HG03280 (cell line): ENCODE results near the gene NAA15.
"Not testable (repeated sequence)": the region's sequence is repeated elsewhere in the genome, so short reads cannot be mapped to it uniquely, and the experiment has no call there.

Source experiments
- ATAC-seq: cut with Tn5 transposase; IDR thresholded peaks from one replicate; pipeline ENCODE4 v1.9.1; 2021; ENCODE audit warnings: mild to moderate bottlenecking, moderate library complexity; ENCODE audit not compliant: unreplicated experiment

The NAA15 gene

GRCh38 chr4:139301113-139301820 lies at the start of gene NAA15:
NAA15 (plus strand) TSS chr4:139301505; CDS start chr4:139301778, 273 bp downstream.
- peak; percentile 81 for ATAC-seq

- ATAC-seq: no peak
Measured at GRCh38 chr4:139253046-139253445, 48.3 kb upstream of the NAA15 start.

DNA sequence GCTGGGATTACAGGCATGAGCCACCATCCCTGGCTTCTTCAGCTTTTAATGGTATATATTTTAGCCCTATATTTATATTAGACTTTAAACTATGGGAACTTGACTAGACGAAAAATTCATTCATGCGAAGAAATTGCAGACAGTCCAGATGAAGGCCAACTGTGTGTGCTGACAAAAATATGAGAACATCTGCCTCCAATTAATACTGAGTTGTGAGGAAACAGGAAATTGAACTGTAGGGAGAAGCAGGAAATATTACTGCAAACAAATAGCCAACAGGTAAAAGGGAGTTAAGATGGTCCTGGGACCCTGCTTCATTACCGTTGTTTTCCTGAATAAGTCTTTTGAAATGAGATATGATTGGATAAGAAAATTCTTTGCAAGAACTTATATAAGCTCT lies 47.6 kb upstream of the NAA15 start:
- ATAC-seq: no peak

GRCh38 chr4:139255581-139255980 lies 45.7 kb upstream of the NAA15 start:
- ATAC-seq: not testable (repeated sequence)

- ATAC-seq: no peak
Measured at GRCh38 chr4:139256349-139256748, 45.0 kb upstream of the NAA15 start.

GRCh38 chr4:139265654-139266053 lies 35.7 kb upstream of the NAA15 start:
- no peak for ATAC-seq

GRCh38 chr4:139266208-139266582 lies 35.1 kb upstream of the NAA15 start:
- peak; percentile 5 for ATAC-seq

DNA sequence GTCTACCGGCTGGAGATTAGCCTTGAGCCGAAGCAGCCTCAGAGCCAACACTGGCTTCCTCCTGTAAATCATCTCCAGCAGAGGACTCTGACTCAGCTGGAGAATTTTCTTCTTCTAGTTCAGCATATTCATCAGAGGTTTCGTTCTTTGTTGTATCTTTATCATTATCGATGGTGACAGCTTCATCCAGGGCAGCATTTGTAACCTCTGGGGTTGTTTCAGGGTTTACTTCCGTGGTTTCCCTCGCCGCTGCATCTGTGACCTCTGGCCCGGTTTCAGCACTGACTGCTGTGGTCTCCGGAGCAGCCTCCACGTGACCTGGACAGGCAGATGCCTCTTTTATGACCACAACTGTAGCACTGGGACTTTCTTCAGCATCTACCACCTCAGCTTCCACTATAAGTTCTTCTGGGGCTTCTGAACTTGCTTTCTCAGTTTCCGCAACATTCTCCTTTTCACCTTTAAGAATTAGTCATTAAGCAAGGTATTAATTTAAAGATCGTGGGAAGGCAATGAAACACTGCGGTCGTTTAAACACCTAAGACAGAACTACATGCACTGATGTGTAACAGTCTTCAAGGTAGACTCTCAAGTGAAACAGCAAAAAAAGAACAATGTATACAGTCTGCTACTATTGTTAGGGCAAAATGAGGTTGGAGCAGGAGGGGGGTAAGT lies 34.6 kb upstream of the NAA15 start:
- ATAC-seq: peak; percentile 98

- no peak for ATAC-seq
Measured at GRCh38 chr4:139267301-139267700, 34.0 kb upstream of the NAA15 start.

DNA sequence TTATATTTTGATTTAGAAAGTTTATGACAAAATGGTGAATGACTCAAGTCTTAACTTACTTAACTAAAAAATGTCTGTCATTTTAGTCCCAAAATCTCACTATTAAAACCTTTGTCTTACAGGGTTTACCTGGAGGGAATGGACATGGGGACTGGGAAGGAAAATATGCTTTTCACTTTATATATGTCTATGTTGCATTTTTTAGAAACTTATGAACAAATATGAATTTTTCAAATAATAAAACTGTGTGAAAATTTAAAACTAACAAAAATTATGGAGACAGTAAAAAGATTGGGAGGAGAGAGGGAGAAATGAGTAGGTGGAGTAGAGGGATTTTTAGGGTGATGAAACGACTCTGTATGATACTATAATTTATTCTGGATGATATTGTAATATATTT lies 27.5 kb upstream of the NAA15 start:
- ATAC-seq: no peak

GRCh38 chr4:139274790-139275189 lies 26.5 kb upstream of the NAA15 start:
- no peak for ATAC-seq

GRCh38 chr4:139275281-139275735 lies 26.0 kb upstream of the NAA15 start:
- no peak for ATAC-seq

- ATAC-seq: no peak
Measured at GRCh38 chr4:139278485-139278884, 22.8 kb upstream of the NAA15 start.

- no peak for ATAC-seq
Measured at GRCh38 chr4:139278912-139279759, 22.2 kb upstream of the NAA15 start.

DNA sequence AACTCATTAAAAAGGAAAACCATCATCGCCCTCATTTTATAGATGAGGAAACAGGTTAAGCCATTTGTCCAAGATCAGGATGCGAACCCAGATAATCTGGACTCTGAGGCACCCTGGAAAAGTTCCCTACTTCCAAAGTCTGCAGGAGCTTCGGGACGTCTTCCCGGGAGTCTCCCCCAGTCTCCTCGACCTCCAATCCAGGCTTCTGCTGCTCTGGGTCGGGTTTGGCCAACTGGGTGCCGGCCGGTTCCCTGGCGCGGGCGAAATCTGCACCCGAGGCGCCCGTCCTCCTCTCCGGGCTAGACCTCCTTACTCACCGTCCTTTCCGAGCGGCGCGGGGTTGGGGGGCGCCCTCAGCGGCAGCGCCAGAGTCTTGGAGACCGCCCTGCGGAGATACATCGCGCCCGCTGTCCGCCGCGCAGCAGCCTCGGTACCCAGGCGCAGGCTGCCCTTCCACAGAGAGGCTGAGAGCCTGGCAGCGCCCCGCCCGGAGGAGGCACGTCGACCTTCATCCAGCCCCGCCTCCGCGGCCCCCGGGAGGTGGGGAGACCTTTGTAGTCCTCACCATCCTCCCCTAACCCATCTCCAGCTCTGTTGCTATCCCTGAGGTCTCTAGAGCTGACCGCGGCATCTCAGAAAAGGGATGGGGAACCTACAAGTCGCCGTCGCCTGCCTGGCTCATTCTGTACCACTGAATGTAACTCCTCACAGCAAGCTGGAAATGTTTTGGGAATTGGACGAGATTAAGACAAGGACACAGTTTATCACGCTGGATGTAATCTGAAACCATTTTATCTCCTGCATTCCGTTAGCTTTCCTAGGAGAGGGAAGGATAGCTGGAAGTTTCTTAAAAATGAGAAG lies 21.3 kb upstream of the NAA15 start, which contains the start of gene MGARP:
MGARP (minus strand) TSS at position 466 of the 861 bp plus-strand sequence; CDS start at position 399, 67 bp downstream.
- no peak for ATAC-seq

DNA sequence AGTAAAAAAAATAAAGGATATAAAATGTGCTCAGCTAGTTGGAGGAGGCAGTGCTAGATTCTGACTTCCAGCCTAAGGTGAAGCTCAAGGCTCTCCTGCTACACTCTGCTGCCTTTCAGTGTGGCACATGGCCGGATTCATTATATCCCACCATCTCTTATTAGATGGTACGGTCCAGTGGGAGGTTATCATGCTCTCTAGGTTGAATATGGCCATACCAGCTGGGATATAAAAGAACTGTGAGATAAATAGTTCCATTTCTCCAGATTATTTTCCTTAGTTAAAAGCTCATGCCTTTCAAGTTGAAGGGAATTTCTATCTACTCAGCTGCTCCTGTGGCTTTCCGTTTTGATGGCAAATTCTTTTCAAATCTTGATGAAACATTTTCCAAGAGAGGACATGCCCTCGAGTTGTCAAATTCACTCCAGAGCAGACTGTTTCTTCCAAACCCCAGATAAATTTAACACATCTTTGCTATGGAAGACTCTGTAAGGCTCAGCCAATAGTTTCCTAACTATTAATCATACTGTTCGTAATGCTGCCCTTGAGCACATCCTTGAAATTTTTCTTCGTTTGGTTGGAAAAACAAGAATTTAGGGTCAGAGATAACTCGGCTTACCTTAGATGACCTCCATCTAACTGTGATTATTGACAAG lies 19.1 kb upstream of the NAA15 start:
- ATAC-seq: no peak

DNA sequence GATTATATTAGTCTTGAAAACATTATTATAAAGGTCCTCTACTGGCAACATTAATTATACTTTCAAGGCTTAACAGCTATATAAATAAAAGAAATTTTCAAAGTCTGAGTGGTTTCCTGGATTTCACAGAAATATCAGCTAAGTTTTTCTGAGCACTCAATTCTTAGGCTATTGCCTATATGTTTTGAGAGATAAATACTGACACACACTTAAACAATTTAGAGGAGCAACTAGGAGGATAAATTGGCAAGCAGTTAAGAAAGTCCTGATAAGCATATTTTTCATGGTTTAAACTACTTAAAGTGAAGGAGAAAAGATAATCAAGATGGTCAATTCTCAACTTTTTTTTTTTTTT lies 18.6 kb upstream of the NAA15 start:
- no peak for ATAC-seq

GRCh38 chr4:139286186-139286698 lies 15.1 kb upstream of the NAA15 start:
- no peak for ATAC-seq

- ATAC-seq: peak; percentile 94
Measured at GRCh38 chr4:139295206-139295941, 5.9 kb upstream of the NAA15 start.
